Measurements from ENCODE around the gene NCAM1.

The NCAM1 gene

DNA sequence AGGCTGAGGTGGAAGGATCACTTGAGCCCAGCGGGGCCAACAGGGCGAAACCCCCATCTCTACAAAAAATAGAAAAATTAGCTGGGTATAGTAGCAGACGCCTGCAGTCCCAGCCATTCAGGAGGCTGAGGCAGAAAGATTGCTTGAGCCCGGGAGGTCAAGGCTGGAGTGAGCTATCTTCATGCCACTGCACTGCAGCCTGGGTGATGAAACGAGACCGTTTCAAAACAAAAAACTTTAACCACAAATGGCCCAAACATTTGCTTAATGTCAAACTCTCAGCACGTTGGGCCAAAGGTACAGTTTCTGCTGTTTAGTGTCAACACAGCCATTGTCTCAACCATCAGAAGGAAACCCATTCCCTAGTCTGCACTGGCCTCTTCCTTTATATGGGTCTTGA lies 284.0 kb downstream of the NCAM1 start:
- TF ChIP-seq, protein P1, sequence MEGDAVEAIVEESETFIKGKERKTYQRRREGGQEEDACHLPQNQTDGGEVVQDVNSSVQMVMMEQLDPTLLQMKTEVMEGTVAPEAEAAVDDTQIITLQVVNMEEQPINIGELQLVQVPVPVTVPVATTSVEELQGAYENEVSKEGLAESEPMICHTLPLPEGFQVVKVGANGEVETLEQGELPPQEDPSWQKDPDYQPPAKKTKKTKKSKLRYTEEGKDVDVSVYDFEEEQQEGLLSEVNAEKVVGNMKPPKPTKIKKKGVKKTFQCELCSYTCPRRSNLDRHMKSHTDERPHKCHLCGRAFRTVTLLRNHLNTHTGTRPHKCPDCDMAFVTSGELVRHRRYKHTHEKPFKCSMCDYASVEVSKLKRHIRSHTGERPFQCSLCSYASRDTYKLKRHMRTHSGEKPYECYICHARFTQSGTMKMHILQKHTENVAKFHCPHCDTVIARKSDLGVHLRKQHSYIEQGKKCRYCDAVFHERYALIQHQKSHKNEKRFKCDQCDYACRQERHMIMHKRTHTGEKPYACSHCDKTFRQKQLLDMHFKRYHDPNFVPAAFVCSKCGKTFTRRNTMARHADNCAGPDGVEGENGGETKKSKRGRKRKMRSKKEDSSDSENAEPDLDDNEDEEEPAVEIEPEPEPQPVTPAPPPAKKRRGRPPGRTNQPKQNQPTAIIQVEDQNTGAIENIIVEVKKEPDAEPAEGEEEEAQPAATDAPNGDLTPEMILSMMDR (IDR thresholded peaks at IDR 0.05): no peak
- H3K27ac ChIP-seq: no peak overlapping the region
- H3K9me3 ChIP-seq: no peaks in the 10 kb centered on the region
- H3K4me3 ChIP-seq (ENCODE audit: low read depth in 1 of 2, low read length in 1 of 2): no peak overlapping the region
- H3K4me1 ChIP-seq (ENCODE audit: control insufficient read depth in 1 of 2, insufficient read depth in 1 of 2, low read depth in 1 of 2, low read length in 1 of 2): peaks cover 0 to 6% of the 10 kb centered on the region in 2 experiments
- H3K36me3 ChIP-seq: no peaks in the 10 kb centered on the region
- H3K27me3 ChIP-seq: peaks cover 52% of the 10 kb centered on the region

DNA sequence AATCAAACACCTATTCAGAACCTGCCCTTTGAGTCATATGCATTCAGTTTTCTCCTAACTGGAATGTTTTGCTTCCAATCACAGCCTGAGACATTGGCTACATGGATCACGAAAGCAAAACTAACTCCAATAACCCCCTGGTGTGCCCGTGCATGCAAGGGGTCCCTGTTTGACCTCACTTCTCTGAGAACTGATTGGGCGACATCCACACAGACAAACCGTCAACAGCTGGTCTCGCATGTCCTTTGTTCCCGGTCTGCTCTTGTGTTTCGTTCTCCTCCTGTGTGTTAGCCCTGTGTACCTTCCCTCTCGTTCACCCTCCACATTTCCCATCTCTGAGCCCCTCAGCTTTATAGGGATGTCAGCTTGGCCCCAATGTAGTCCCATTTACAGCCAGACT lies 286.0 kb downstream of the NCAM1 start:
- no peaks in the 10 kb centered on the region for H3K36me3 ChIP-seq
- H3K27me3 ChIP-seq: peaks cover 36% of the 10 kb centered on the region
- no peak overlapping the region for H3K4me3 ChIP-seq (ENCODE audit: low read depth in 1 of 2, low read length in 1 of 2)
- H3K27ac ChIP-seq: no peak overlapping the region
- TF ChIP-seq, protein P1 (IDR thresholded peaks at IDR 0.05): no peak
- H3K4me1 ChIP-seq (ENCODE audit: control insufficient read depth in 1 of 2, insufficient read depth in 1 of 2, low read depth in 1 of 2, low read length in 1 of 2): peaks cover 0 to 6% of the 10 kb centered on the region in 2 experiments
- H3K9me3 ChIP-seq: no peaks in the 10 kb centered on the region

DNA sequence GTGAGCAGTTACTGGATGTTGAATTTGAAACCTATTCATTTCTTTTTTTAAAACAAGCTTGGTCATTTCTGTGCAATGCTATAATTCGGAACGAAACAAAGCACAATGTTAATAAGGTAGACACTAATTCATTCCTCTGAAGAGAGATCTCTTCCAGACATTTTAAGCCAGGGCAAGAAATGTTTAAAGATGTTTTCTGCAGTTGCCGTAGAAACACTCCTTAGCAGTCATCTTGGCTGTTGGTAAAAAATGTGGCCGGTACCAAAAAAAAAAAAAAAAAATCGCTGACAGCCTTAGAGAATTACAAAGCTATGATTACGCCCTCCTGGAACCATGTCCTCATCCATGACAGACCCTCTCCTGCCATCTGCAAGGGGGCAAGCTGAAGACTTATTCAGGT lies 286.7 kb downstream of the NCAM1 start:
- H3K4me3 ChIP-seq (ENCODE audit: low read depth in 1 of 2, low read length in 1 of 2): no peak overlapping the region
- TF ChIP-seq, protein P1 (IDR thresholded peaks at IDR 0.05): no peak

DNA sequence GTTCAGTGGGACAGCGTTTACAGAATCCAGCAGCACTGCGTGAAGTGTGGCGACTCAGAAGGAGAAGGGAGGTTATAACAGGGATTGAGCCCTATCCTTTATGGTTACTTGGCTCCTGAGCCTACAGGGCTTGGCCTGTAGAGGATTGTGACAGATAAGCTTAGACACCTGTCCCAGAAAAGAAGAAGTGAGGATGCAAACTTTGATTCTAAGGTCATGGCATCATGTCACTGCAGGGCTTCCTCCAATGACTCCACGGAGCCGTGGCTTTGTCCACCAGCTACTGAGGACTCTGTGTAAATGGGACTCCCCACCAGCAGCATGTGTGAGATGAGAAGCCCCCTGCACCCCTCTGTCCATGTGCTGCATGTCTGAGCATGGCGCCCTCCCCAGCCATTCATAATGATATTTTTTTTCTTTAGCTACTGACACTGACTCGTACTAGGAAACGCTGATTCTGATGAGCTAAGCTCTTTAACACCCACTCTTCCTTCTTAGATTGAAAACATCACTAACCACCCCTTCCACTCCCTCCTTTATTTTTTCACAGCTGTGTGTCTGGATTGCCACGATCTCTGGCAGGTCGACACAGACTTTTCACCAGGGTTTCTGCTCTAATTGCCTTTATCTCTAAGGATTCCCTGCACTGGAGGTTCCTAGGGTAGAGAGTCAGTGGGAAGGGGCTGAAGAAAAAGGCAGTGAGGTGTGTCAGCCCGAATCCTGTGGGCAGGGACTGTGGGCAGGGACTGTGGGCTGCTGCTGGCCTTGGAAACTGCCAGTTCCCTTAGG lies 287.7 kb downstream of the NCAM1 start:
- Histone ChIP-seq H3K27me3 (peaks cover 19% of the 10 kb centered on the region), H3K4me1 (ENCODE audit: control insufficient read depth in 1 of 2, insufficient read depth in 1 of 2, low read depth in 1 of 2, low read length in 1 of 2) (no peaks in the 10 kb centered on the region), H3K36me3 (no peaks in the 10 kb centered on the region), H3K27ac (no peak overlapping the region), H3K9me3 (no peaks in the 10 kb centered on the region), H3K4me3 (ENCODE audit: low read depth in 1 of 2, low read length in 1 of 2) (no peak overlapping the region)
- TF ChIP-seq, protein P1 (IDR thresholded peaks at IDR 0.05): no peak

More for the DNA sequence above, 286.7 kb downstream of the NCAM1 start:
- H3K36me3 ChIP-seq: no peaks in the 10 kb centered on the region
- H3K27ac ChIP-seq: no peak overlapping the region
- peaks cover 29% of the 10 kb centered on the region for H3K27me3 ChIP-seq
- H3K9me3 ChIP-seq: no peaks in the 10 kb centered on the region
- peaks cover 0 to 4% of the 10 kb centered on the region in 2 experiments for H3K4me1 ChIP-seq (ENCODE audit: control insufficient read depth in 1 of 2, insufficient read depth in 1 of 2, low read depth in 1 of 2, low read length in 1 of 2)

DNA sequence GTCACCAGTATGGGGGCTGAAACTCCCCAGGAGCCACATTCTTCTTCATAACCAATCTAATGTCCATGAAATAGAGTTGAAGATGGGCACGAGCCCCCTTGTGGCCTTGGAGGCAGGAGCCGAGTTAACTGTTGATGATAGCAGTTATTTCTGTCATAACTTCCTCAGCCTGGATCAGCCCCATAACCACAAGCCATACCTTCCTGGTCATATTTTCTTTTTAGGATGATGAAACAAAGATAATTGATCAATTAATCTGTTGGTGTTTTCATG lies 288.2 kb downstream of the NCAM1 start:
- H3K36me3 ChIP-seq: no peaks in the 10 kb centered on the region
- no peak overlapping the region for H3K4me3 ChIP-seq (ENCODE audit: low read depth in 1 of 2, low read length in 1 of 2)
- no peak overlapping the region for H3K27ac ChIP-seq
- no peaks in the 10 kb centered on the region for H3K9me3 ChIP-seq
- TF ChIP-seq, protein P1 (IDR thresholded peaks at IDR 0.05): no peak
- no peaks in the 10 kb centered on the region for H3K4me1 ChIP-seq (ENCODE audit: control insufficient read depth in 1 of 2, insufficient read depth in 1 of 2, low read depth in 1 of 2, low read length in 1 of 2)
- H3K27me3 ChIP-seq: peaks cover 14% of the 10 kb centered on the region
